ENCODE data around the gene MAPK10. TPM values are rescaled to one million over a fixed set of nuclear protein-coding genes. Genes with fewer than 3 reads are reported as not detected.

Gene MAPK10
- polyA plus RNA-seq, 3 donors: 0.36 TPM; not detected in 2

DNA sequence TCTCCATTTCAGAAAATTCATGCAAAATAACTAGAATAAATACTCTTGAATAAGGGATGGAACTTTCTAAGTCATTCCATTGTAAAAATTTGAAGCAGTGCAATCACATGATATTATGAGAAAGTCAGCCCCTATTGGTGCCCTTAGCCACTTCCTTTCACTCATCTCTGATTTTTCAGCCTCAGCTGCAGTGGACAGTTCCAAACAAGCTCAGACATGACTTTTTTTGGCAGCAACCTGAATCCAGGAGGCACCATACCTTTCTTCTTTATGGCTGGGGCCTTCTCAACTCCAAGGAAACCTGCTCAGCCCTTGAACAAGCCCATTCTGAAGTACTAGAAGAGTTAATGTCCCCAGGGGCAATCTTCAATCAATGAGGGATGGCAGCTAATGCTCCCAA is 40.5 kb downstream of the MAPK10 start:
- Histone ChIP-seq H3K27me3 (ENCODE audit: control insufficient read depth in 2 of 2, insufficient read depth in 2 of 2, low read length in 2 of 2) (no peaks in the 10 kb centered on the region), H3K4me3 (replicated peaks in 1 of 3; ENCODE audit: low read depth in 2 of 3, low read length in 3 of 3) (no peak overlapping the region), H2AFZ (ENCODE audit: insufficient read depth, low read depth, low read length, poor library complexity, severe bottlenecking) (no peak overlapping the region), H3K9ac (ENCODE audit: insufficient read depth, low read length, poor library complexity, severe bottlenecking) (no peak overlapping the region), H4K20me1 (ENCODE audit: insufficient read depth, low read length) (no peaks in the 10 kb centered on the region), H3K36me3 (replicated peaks in 1 of 2; ENCODE audit: control insufficient read depth in 1 of 2, insufficient read depth in 2 of 2, low read length in 2 of 2) (no peaks in the 10 kb centered on the region), H3K9me3 (replicated peaks in 1 of 2; ENCODE audit: control insufficient read depth in 1 of 2, insufficient read depth in 1 of 2, low read length in 2 of 2) (no peaks in the 10 kb centered on the region), H3K4me2 (replicated peaks; ENCODE audit: extremely low read depth, low read length, poor library complexity, severe bottlenecking) (no peak overlapping the region), H3K4me1 (ENCODE audit: control insufficient read depth in 1 of 2, insufficient read depth in 2 of 2, low read length in 2 of 2) (no peaks in the 10 kb centered on the region), H3K27ac (ENCODE audit: low read depth in 1 of 2, low read length in 2 of 2) (no peak overlapping the region), H3K79me2 (ENCODE audit: insufficient read depth, low read length) (no peaks in the 10 kb centered on the region)
- Mint-ChIP-seq H3K27ac (no peak overlapping the region), H3K9me3 (peaks cover 0 to 3% (median 1%) of the 10 kb centered on the region in 7 donors), H3K27me3 (ENCODE audit: low read depth in 3 of 3) (peaks cover 0 to 2% (median 0%) of the 10 kb centered on the region in 3 donors), H3K4me1 (no peaks in the 10 kb centered on the region), H3K4me3 (no peak overlapping the region), H3K36me3 (no peaks in the 10 kb centered on the region)
- TF ChIP-seq, protein P1, sequence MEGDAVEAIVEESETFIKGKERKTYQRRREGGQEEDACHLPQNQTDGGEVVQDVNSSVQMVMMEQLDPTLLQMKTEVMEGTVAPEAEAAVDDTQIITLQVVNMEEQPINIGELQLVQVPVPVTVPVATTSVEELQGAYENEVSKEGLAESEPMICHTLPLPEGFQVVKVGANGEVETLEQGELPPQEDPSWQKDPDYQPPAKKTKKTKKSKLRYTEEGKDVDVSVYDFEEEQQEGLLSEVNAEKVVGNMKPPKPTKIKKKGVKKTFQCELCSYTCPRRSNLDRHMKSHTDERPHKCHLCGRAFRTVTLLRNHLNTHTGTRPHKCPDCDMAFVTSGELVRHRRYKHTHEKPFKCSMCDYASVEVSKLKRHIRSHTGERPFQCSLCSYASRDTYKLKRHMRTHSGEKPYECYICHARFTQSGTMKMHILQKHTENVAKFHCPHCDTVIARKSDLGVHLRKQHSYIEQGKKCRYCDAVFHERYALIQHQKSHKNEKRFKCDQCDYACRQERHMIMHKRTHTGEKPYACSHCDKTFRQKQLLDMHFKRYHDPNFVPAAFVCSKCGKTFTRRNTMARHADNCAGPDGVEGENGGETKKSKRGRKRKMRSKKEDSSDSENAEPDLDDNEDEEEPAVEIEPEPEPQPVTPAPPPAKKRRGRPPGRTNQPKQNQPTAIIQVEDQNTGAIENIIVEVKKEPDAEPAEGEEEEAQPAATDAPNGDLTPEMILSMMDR (IDR thresholded peaks at IDR 0.05): no peak
- intact Hi-C loops (cut with micrococcal nuclease): no loop called here
- no peak for DNase-seq

- Mint-ChIP-seq H3K4me1 (no peaks in the 10 kb centered on the region), H3K36me3 (no peaks in the 10 kb centered on the region), H3K27me3 (ENCODE audit: low read depth in 3 of 3) (peaks cover 0 to 2% (median 0%) of the 10 kb centered on the region in 3 donors), H3K27ac (no peak overlapping the region), H3K4me3 (no peak overlapping the region), H3K9me3 (peaks cover 0 to 2% (median 0%) of the 10 kb centered on the region in 7 donors)
- H3K4me2 ChIP-seq (replicated peaks; ENCODE audit: extremely low read depth, low read length, poor library complexity, severe bottlenecking): no peak overlapping the region
- no peaks in the 10 kb centered on the region for H3K79me2 ChIP-seq (ENCODE audit: insufficient read depth, low read length)
- intact Hi-C loops (cut with micrococcal nuclease): no loop called here
- no peak overlapping the region for H3K4me3 ChIP-seq (replicated peaks in 1 of 3; ENCODE audit: low read depth in 2 of 3, low read length in 3 of 3)
- TF ChIP-seq, protein P1 (IDR thresholded peaks at IDR 0.05): no peak
- no peak overlapping the region for H3K9ac ChIP-seq (ENCODE audit: insufficient read depth, low read length, poor library complexity, severe bottlenecking)
- DNase-seq: no peak
- no peak overlapping the region for H3K27ac ChIP-seq (ENCODE audit: low read depth in 1 of 2, low read length in 2 of 2)
- no peaks in the 10 kb centered on the region for H3K36me3 ChIP-seq (replicated peaks in 1 of 2; ENCODE audit: control insufficient read depth in 1 of 2, insufficient read depth in 2 of 2, low read length in 2 of 2)
- no peak overlapping the region for H2AFZ ChIP-seq (ENCODE audit: insufficient read depth, low read depth, low read length, poor library complexity, severe bottlenecking)
- no peaks in the 10 kb centered on the region for H4K20me1 ChIP-seq (ENCODE audit: insufficient read depth, low read length)
- no peaks in the 10 kb centered on the region for H3K9me3 ChIP-seq (replicated peaks in 1 of 2; ENCODE audit: control insufficient read depth in 1 of 2, insufficient read depth in 1 of 2, low read length in 2 of 2)
- H3K27me3 ChIP-seq (ENCODE audit: control insufficient read depth in 2 of 2, insufficient read depth in 2 of 2, low read length in 2 of 2): no peaks in the 10 kb centered on the region
- H3K4me1 ChIP-seq (ENCODE audit: control insufficient read depth in 1 of 2, insufficient read depth in 2 of 2, low read length in 2 of 2): no peaks in the 10 kb centered on the region
Observed at GRCh38 chr4:86315579-86315978, 44.3 kb downstream of the MAPK10 start.
